NB4 (cell line): ENCODE data around the gene RNF31.

Experiments used
- MYC ChIP-seq: IDR thresholded peaks from 2 replicates; pipeline ENCODE4 v1.6.1; 2011; ENCODE audit warnings: low read depth, low read length
- POLR2A ChIP-seq: IDR thresholded peaks from 2 replicates; pipeline ENCODE4 v1.6.1; 2011; ENCODE audit warnings: mild to moderate bottlenecking; ENCODE audit not compliant: insufficient read length; ENCODE audit errors: extremely low read depth
- TF ChIP-seq, protein P1 (sequence below): IDR thresholded peaks from one replicate; pipeline ENCODE4 v1.5.1; 2012; ENCODE audit warnings: low read depth, low read length

GRCh38 chr14:24155100-24155499 lies 7.8 kb downstream of the RNF31 start:
- no peak for TF ChIP-seq MYC
- TF ChIP-seq, protein P1, sequence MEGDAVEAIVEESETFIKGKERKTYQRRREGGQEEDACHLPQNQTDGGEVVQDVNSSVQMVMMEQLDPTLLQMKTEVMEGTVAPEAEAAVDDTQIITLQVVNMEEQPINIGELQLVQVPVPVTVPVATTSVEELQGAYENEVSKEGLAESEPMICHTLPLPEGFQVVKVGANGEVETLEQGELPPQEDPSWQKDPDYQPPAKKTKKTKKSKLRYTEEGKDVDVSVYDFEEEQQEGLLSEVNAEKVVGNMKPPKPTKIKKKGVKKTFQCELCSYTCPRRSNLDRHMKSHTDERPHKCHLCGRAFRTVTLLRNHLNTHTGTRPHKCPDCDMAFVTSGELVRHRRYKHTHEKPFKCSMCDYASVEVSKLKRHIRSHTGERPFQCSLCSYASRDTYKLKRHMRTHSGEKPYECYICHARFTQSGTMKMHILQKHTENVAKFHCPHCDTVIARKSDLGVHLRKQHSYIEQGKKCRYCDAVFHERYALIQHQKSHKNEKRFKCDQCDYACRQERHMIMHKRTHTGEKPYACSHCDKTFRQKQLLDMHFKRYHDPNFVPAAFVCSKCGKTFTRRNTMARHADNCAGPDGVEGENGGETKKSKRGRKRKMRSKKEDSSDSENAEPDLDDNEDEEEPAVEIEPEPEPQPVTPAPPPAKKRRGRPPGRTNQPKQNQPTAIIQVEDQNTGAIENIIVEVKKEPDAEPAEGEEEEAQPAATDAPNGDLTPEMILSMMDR, result no peak
- no peak for TF ChIP-seq POLR2A
